Lower leg skin (tissue), 4 donors: ENCODE measurements around the gene AIRE. TPM values are rescaled to one million over a fixed set of nuclear protein-coding genes. Genes with fewer than 3 reads are reported as not detected.
"Not testable (repeated sequence)": the region's sequence is repeated elsewhere in the genome, so short reads cannot be mapped to it uniquely, and the experiment has no call there.

Experiments used
- DNase-seq, 2 donors: peaks; one replicate each; pipeline ENCODE4 v3.0.0-alpha.2; 2019; ENCODE audit warnings: low spot score in 2 of 2
- H3K4me3 ChIP-seq: fragments of 200-600 bp; sonication (generic); 2 replicates; pipeline ENCODE4 v1.5.1; 2017; ENCODE audit warnings: mild to moderate bottlenecking, low read depth; ENCODE audit not compliant: poor library complexity, severe bottlenecking
- POLR2A ChIP-seq, 2 donors: fragments of 450-650 bp; IDR thresholded peaks; one replicate each; pipeline ENCODE4 v1.6.1; 2016 to 2017; ENCODE audit warnings: antibody characterized with exemption in 2 of 2, mild to moderate bottlenecking in 1 of 2, moderate library complexity in 1 of 2
- WGBS, 2 donors: methylation state at CpG; one replicate each; pipeline ENCODE4 v1.1.5; 2018; 5-methylcytosine and 5-hydroxymethylcytosine counted together
- intact Hi-C: fragments of 100-400 bp; cut with DNase I; formaldehyde crosslinking; loops from one replicate; pipeline ENCODE4 v1.15.0; 2023; ENCODE audit warnings: low total_unique reads
- total RNA-seq, 4 donors: library from RNA; depleted of rRNA; stranded (reverse); fragments of >200 nt; gene quantifications; one replicate each; pipeline ENCODE4 v1.1.0, GENCODE V29; 2016
- TF ChIP-seq, protein P1 (sequence below), 3 donors: fragments of 450-650 bp; IDR thresholded peaks; one replicate each; pipeline ENCODE4 v1.5.1; 2016; ENCODE audit warnings: antibody characterized with exemption in 3 of 3, mild to moderate bottlenecking in 3 of 3, moderate library complexity in 2 of 3

Gene AIRE
- total RNA-seq, 4 donors from 2014 or later: 0.12 to 0.21 (median 0.19) TPM; not detected in 1

DNA sequence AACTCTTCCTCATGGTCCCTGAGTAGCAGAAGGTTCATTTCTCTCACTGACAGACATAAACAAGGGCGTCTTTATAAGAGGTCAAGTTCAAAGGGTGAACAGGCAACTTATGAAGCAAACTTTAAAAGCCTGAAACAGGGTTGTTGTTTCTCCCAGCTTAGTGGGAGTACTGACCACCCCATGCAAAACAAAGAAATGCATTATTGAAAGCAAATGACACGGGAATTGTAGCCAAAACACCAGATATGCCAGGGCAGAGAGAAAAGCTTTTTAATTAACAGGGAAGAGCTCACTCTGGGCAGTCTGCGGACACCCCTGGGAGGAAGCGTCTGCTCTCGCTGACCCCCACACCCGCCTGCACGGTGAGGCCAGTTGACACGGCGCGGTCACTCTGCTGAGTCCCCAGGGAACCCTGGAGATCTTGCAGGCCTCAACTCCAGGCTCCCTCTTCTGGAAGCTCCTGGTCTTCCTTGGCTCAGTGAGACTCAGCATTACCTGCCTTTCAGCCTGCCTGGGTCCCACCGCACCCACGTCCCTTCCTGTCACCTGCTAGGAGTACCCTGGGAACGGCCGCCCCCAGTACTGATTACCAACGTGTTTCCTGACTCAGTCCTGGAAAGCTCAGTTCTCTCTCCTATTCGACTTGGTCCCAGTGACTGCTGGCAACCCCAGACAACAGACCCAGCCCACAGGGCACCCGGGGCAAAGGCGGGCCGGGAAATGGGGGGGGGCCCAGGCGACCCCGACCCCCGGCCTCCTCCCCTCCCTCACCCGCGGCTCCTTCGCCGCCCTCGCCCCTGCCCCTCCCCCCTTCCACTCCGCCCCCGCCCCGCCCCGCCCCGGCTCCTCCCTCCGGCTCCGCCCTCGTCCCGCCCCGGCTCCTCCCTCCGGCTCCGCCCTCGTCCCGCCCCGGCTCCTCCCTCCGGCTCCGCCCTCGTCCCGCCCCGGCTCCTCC, 52.5 kb downstream of the AIRE start:
- no peak for TF ChIP-seq POLR2A (IDR thresholded peaks at IDR 0.05)
- TF ChIP-seq, protein P1, sequence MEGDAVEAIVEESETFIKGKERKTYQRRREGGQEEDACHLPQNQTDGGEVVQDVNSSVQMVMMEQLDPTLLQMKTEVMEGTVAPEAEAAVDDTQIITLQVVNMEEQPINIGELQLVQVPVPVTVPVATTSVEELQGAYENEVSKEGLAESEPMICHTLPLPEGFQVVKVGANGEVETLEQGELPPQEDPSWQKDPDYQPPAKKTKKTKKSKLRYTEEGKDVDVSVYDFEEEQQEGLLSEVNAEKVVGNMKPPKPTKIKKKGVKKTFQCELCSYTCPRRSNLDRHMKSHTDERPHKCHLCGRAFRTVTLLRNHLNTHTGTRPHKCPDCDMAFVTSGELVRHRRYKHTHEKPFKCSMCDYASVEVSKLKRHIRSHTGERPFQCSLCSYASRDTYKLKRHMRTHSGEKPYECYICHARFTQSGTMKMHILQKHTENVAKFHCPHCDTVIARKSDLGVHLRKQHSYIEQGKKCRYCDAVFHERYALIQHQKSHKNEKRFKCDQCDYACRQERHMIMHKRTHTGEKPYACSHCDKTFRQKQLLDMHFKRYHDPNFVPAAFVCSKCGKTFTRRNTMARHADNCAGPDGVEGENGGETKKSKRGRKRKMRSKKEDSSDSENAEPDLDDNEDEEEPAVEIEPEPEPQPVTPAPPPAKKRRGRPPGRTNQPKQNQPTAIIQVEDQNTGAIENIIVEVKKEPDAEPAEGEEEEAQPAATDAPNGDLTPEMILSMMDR (IDR thresholded peaks at IDR 0.05): no peak
- WGBS, 2 donors: 9 to 13% methylated on average over 20 to 22 of the region's 47 CpGs
- H3K4me3 ChIP-seq: no peak overlapping the region
- intact Hi-C loops: no loop called here
- DNase-seq: peak; percentile 65 to 94

DNA sequence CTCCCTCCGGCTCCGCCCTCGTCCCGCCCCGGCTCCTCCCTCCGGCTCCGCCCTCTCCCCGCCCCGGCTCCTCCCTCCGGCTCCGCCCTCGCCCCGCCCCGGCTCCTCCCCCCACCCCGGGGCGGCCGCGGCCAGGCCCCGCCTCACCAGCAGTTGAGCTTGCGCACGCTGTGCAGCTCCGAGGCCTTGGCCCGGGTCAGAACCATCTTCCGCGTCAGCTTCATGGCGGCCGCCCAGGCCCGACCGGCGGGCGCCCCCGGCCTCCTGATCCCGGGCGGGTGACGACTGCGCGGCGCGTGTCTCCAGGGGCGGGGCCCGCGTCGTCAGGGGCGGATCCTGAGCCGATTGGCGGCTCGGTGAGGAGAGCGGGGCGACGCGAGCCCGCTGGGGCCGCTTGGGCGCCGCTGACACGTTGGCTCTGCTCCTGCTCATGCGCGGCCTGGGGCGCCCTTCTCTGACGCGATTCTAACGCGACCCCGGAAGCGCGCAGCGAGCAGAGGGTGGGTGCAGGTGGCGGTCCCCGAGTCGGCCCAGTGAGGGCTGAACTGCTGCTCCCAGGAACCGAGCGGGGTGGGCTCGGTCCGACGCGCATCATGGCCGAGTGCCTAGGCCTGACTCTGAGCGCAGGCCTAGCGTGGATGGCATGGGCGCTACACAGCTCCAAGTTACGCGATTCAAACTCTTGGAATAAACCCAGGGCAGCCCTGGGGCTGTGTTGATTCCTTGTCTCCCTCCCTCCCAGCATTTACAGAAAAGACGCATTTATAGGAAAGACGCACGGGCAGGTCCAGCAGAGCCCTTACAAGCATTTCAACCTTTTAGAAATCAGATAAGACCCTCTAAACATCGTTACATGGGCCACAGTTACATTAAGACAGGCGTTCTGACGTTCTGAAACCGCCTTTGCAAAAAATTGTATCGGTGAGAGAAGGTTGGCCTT, 53.6 kb downstream of the AIRE start, which contains the start of gene CFAP410:
CFAP410 (minus strand) TSS at position 420 of the 940 bp plus-strand sequence; CDS start at position 224, 196 bp downstream.
- DNase-seq: peak; percentile 89 to 98
- peak in 1 of 2 donors; percentile 78 for TF ChIP-seq POLR2A (IDR thresholded peaks at IDR 0.05)
- TF ChIP-seq, protein P1 (IDR thresholded peaks at IDR 0.05): no peak
- WGBS, 2 donors: 0 to 2% methylated on average over 22 to 59 of the region's 90 CpGs
- intact Hi-C loops: no loop called here
- H3K4me3 ChIP-seq: peak within 1 kb of the TSS; percentile 68

DNA sequence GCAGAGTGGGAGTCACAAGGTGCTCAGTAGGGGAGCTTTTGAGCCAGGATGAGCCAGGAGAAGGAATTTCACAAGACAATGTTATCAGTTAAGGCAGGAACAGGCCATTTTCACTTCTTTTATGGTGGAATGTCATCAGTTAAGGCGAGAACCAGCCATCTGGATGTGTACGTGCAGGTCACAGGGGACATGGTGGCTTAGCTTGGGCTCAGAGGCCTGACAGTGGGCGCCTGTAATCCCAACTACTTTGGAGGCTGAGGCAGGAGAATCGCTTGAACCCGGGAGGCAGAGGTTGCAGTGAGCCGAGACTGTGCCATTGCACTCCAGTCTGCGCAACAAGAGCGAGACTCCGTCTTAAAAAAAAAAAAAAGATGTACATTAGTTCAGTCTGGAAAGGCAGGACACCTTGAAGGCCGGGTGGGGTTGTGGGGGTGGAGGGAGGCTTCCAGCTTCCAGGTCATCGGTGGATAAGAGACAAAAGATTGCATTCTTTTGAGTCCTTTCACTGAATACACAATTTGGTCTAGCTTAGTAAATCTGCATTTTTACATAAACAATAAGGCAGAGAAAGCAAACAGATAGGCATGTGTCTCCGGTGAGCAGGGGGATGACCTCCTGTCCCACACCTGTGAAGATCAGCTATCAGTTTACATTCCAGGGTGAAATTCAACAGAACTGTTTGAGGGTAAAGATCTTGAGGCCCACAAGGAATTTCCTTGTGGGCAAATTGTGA, 56.2 kb downstream of the AIRE start:
- 86 to 89% methylated on average over 12 of the region's 12 CpGs for WGBS, 2 donors

DNA sequence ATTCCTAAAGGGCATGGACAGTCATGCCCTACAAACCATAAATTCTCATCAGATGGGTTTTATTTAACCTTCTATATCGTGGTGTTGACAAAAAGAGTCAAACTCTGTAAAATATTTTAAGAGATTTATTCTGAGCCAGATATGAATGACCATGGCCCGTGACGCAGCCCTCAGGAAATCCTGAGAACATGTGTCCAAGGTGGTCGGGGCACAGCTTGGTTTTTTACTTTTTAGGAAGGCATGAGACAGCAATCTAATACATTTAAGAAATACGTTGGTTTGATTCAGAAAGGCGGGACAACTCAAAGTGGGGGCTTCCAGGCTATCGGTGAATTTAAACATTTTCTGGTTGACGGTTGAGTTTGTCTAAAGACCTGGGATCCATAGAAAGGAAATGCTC, 57.3 kb downstream of the AIRE start:
- H3K4me3 ChIP-seq, intact Hi-C loops, DNase-seq: not testable (repeated sequence)
- 80% methylated on average over 8 of the region's 8 CpGs for WGBS, 2 donors

More for the DNA sequence above, 56.2 kb downstream of the AIRE start:
- intact Hi-C loops, DNase-seq, H3K4me3 ChIP-seq: not testable (repeated sequence)

DNA sequence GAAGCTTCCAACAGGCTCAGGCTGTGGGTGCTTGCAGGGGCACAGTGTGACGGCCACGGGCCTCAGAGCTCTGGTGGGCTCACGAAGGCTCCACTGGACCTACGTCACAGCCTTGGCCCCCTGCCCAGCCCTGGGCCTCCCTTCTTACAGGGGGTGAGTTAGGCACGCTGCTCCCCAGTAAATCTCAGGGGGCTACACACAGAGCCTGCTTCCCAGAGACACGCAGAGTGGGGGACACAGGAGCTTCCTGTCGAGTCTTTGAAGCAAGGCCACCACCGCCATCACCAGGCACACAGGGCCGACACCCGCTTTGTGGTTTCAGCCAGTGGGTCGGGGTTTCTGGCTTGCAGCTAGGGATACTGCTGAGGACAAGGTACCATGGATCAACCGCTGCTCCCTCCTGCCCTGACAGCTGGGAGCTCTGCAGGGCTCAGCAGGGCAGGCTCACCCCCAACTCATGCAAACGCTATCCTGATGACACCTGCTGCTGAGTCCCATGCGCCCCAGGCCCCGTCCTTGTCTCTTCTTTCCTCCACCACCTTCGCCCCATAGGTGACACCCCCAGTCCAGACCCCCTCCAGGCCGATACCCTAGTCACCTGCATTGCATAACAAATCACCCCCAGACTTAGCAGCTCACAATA, 59.0 kb downstream of the AIRE start:
- TF ChIP-seq POLR2A (IDR thresholded peaks at IDR 0.05): no peak
- TF ChIP-seq, protein P1 (IDR thresholded peaks at IDR 0.05): no peak
- intact Hi-C loops: no loop called here
- no peak overlapping the region for H3K4me3 ChIP-seq
- DNase-seq: no peak
- 76 to 86% methylated on average over 8 to 11 of the region's 17 CpGs for WGBS, 2 donors

DNA sequence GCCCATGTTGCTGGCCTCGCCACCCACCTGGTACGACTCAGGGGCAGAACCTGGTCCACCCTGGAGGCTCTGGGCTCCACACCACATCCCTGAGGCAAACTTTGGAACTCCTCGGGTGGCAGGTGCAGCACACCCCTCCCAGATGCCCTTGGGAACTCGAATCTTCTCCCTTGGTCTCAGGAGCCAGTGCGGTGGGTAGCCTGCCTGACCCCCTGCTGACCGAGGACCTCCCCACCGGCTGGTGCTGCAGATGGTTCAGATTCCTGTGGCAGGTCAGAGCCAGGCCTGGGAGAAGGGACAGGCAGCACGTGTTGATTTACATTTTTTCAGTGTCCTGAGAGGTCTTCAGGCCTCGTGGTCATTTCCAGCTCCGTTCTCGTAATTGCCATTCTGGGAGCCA, 59.8 kb downstream of the AIRE start:
- DNase-seq: no peak
- no peak overlapping the region for H3K4me3 ChIP-seq
- WGBS, 2 donors: 70% methylated on average over 10 to 11 of the region's 11 CpGs
- TF ChIP-seq, protein P1 (IDR thresholded peaks at IDR 0.05): no peak
- no peak for TF ChIP-seq POLR2A (IDR thresholded peaks at IDR 0.05)
- intact Hi-C loops: no loop called here
